ENCODE results near the gene IL23A.
A peak's percentile ranks its signal among the peaks of the same experiment; 100 is the strongest.

IL23A gene

DNA sequence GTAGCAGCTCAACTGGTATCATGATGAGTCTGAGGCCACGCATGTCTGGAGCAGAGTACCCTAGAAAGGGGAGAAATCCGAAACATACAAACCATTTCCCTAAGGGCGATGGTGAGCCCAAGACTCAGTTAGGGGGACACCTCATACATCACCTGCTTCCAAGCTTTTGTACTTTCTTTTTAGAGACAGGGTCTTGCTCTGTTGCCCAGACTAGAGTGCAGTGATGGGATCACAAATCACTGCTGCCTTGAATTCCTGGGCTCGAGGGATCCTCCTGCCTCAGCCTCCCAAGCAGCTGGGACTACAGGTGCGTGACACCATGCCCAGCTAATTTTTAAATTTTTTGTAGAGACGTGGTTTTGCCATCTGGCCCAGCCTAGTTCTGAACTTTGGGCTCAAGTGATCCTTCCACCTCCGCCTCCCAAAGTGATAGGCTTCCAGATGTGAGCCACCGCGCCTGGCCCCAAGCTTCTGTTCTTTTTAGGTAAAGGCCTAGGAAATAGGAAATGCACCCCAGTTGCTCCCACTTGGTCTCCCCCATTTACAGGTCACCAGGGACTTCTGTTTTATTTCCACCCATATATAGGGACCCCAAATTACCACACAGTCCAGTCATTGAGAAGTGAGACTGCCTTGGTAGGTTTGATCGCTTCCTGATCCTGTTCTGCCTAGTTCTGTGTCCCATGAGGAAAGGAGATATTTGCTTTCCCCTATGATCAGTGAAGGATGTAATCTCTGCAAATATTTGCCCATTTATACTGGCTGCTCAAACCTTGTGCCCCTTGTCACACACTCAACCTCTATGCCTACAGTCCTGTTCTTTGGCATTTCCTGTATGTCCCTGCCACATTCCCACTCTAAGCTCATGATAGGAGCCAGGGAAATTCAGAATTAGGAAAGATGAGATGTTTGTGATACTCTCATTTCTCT is 23.7 kb downstream of the IL23A start, which contains the start of gene APOF:
Gene APOF, minus strand, starts transcription at position 728 of the 930 bp plus-strand sequence. Its CDS starts 112 bp downstream, at position 616.
- DNase-seq: no peak

DNA sequence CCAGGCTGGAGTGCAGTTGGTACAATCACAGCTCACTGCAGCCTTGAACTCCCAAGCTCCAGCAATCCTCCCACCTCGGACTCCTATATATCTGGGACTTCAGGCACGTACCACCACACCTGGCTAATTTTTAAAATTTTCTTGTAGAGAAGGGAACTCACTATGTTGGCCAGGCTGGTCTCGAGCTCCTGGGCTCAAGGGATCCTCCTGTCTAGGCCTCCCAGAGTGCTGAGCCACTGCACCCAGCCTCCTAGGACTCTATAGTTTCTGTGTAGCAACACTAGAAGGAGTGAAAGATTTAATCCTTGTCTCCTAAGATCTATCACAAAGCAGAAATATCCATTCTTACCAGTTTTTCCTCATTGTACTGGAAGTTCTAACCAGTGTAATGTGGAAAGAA is 28.3 kb downstream of the IL23A start:
- DNase-seq: no peak

DNA sequence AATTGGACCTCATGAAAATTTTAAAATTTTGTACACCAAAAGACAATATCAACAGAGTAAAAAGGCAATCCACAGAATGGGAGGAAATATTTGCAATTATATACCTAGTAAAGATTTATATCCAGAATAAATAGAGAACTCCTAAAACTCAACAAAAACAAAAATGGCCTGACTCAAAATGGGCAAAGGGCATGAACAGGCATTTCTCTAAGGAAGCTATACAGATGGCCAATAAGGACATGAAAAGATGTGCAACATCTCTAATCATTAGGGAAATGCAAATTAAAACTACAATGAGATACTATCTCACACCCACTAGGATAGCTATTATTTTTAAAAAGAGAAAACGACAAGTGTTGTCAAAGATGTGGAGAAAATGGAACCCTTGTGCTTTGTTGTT is 34.8 kb downstream of the IL23A start:
- no peak for DNase-seq

DNA sequence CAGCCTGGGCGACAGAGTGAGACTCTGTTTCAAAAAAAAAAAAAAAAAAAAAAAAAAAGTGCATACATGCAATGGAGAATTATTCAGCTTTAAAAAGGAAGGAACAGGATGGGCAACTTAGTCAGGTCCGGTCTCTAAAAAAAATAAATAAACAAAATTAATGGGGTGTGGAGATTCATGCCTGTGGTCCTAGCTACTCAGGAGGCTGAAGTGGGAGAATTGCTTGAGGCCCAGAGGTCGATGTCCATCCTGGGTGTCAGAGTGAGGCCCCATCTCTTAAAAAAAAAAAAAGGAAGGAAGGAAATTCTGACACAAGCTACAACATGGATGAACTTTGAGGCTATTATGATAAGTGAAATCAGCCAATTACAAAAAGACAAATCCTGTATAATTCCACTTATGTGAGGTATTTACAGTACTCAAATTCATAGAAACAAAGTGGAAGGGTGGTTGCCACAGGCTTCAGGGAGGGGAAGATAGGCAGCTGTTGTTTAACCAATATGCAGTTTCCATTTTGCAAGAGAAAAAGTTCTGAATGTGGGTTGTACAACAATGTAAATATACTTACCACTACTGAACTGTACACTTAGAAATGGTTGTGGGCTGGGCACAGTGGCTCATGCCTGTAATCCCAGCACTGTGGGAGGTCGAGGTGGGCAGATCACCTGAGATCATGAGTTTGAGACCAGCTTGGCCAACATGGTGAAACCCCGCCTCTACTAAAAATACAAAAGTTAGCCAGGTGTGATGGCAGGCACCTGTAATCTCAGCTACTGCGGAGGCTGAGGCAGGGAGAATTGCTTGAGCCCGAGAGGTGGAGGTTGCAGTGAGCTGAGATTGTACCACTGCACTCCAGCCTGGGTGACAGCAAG is 36.3 kb downstream of the IL23A start:
- no peak for DNase-seq

DNA sequence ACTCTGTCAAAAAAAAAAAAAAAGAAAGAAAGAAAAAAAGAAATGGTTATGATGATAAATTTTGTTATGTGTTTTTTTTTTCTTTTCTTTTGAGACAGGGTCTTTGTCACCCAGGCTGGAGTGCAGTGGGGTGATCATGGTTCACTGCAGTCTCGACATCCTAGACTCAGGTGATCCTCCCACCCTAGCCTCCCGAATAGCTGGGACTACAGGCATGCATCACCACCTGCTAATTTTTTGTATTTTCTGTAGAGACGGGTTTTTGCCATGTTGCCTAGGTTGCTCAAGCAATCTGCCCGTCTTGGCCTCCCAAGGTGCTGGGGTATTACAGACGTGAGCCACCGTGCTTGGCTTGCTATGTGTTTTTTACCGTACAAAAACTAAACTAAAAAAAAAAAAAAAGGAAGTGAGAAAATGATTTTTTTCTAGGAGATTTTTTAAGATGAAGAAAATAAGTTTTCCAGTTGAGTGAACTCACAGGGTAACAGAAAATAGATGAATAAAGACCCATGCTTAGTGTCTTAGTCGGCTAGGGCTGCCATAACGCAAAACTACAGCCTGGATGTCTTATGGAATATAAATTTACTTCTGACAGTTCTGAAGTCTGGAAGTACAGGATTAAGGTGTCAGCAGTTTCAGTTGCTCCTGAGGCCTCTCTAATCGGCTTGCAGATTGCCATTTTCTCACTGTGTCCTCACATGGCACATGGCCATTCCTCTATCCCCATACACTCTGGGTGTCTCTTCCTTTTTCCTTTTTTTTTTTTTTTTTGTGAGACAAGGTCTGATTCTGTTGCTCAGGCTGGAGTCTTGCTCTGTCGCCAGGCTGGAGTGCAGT is 37.1 kb downstream of the IL23A start:
- peak; percentile 54 for DNase-seq

DNA sequence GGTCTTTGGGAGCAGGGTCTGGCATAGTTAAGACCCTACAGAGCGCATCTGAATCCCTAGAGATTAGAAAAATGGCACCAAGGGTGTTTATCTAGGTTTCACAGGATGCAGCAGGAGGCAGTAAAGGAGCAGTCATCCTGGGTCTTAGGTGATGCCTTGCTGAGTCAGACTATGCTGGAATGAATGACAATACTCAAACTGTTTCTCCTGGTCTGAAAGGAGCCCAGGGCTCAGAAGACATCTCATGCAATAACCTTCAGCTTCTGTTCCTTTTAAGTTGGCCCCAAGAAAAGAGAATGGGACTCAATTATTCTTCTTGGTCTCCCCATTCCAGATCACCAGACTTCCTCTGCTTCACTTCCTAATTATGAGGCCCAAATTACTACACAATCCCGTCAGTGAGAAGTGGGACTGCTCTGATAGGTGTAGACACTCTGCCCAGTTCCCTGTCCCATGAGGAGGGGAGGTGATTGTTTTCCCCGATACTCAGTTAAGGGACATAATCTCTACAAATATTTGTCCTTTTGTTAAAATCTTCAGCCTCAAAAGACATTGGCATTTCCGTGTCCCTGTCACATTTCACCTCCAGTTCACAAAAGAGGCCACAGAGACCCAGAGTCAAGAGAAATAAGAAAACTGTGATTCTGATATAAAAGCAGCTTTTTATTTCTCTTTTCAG is 38.8 kb downstream of the IL23A start:
- DNase-seq: no peak

DNA sequence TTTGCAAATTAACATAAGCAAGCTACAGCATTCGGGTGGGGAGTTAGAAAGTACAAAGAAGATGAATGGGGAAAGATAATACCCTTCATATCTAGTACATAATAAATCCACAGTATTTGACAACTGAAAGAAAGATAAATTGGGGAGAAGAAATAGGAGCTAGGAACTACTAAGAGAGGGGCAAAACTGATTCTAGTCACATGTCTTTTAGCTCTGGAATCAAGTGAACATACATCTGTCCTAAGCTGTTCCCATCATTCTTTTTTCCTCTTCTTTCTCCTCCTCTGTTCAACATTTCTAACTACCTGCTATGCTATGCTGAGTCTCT is 39.3 kb downstream of the IL23A start:
- no peak for DNase-seq

DNA sequence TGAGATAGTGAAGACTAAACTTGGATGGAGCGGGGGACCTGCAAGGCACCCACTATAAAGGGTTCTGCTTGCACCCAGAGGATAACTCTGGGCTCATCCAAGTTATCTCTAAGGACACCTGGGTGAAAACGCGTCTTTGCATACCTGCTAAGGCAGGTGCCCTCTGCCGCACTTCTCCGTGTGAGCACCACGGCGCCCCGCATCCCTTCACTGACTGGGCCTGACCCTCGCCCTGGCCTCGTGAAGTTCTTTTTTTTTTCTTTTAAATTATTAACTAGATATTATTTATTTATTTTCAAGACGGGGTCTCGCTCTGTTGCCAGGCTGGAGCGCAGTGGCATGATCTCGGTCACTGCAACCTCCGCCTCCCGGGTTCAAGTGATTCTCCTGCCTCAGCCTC is 43.9 kb downstream of the IL23A start:
- DNase-seq: no peak

DNA sequence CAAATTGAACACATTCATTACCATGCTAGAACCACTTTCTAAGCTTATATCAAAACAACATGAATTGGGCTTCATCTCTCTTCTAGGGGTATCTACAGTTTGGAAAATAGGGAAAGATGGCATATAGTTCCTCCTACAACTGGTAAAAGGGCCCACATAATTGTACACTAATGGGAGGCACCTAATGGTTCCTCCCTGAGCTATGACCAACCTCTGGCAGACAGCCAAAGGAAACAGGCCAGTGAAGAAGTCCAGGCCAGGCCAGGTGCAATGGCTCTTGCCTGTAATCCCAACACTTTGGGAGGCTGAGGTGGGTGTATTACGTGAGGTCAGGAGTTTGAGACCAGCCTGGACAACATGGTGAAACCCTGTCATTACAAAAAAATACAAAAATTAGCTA is 47.2 kb downstream of the IL23A start:
- DNase-seq: no peak

DNA sequence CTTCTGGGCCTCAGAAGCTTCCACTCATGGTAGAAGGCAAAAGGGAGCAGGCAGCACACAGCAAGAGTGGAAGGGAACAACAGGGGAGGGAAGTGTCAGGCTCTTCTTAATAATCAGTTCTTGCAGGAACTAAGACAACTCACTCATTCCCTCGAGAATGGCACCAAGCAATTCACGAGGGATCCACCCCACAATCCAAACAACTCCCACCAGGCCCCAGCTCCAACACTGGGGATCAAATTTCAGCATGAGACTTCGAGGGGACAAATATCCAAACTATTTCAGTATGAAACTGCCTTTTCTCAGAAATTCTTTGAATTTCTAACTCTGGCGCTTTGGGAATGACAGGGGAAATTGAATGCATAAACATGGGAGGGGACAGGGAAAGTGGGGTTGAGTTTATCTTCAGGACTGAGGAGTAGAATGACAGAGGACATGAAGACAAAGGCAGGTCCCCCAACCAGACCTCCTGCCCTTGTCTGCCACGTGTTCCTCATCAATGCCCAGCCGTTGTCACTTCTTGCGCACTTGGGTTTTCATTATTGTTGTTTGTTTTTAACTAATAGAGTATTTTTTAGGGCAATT is 48.6 kb downstream of the IL23A start:
- DNase-seq: no peak

DNA sequence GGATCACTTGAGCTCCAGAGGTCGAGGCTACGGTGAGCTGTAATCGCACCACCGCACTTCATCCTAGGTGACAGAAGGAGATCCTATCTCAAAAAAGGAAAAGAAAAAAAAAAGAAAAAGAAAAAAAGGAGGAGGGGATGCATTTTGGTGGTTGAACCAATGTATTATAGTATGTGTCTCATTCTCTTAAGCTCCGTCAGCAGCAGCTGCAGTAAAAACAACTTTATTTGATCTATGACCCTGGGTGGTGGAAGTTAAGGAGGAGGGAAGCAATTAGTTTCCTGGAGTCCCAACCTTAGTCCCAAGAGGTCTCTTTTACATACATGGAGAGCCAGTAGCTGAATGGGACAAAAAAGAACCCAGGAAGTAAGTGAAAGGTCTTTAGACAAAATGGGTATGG is 50.7 kb downstream of the IL23A start:
- no peak for DNase-seq
